ENCODE data around the gene XCL2. TPM values are rescaled to one million over a fixed set of nuclear protein-coding genes. Genes with fewer than 3 reads are reported as not detected.

XCL2 gene
- total RNA-seq, 1 donor from 2014 or later: not detected

DNA sequence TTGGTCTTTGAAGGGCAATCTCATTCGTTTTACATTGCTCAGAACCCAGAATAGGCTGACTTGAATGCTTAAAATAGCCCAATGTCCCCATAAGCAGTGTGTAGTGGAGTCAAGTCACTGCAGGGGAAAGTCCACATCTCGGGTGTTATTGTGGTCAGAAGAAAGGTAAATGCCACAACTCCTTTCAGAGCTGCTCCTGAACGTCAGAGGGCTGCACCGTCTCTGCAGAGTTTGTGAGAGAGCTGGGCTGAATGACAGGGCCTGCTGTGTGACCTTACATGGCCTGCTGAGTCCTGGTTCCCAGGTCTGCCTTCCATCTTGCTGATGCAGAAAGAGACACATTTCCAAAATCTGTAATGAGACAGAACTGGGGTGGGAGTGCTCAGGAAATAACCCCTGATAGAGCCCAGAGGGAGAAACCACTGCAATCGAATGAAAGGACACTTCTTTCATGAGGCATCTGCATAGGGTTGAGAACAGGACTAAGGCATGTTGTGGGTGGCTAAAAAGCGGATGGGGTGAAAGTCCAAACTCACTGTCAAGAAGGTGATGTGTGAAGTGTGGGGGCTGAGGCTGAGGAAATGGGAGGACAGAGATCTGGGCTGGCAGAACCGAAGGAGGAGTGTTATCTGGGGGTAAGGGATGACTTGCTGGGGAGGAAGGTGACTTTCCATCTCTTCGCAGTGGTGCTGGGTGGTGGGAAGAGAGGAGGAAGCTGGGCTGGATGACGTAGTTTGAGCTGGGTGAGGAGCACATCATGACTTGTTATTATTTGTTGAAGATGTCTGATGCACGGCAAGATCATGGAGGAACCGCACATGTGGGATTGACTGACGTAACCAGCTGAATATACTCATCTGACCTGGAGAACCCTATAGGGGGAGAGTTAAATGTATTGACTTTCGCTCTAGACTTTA lies 33.7 kb downstream of the XCL2 start:
- no peak for DNase-seq (ENCODE audit: low spot score, unreplicated experiment)
- TF ChIP-seq, protein P1, sequence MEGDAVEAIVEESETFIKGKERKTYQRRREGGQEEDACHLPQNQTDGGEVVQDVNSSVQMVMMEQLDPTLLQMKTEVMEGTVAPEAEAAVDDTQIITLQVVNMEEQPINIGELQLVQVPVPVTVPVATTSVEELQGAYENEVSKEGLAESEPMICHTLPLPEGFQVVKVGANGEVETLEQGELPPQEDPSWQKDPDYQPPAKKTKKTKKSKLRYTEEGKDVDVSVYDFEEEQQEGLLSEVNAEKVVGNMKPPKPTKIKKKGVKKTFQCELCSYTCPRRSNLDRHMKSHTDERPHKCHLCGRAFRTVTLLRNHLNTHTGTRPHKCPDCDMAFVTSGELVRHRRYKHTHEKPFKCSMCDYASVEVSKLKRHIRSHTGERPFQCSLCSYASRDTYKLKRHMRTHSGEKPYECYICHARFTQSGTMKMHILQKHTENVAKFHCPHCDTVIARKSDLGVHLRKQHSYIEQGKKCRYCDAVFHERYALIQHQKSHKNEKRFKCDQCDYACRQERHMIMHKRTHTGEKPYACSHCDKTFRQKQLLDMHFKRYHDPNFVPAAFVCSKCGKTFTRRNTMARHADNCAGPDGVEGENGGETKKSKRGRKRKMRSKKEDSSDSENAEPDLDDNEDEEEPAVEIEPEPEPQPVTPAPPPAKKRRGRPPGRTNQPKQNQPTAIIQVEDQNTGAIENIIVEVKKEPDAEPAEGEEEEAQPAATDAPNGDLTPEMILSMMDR (IDR thresholded peaks at IDR 0.05; ENCODE audit: unreplicated experiment): no peak

DNA sequence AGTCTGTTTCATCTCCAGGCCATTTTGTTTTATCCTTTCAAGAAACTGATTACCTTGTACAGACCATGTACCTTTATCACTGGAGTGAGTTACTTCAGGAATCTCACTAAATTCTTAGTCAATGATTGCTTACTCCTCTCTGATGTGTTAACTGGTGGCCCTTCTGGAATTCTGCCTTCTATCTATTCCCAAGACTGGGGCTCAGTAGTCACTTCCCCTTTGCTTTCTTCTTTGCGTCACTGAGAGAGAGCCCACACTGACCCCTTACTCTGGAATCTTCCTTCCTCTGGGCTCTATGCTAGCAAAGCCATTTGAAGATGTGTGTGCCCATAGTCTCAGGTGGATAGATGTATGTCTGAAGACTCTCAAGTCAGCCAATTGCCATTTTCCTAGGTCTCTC lies 34.6 kb downstream of the XCL2 start:
- TF ChIP-seq, protein P1 (IDR thresholded peaks at IDR 0.05; ENCODE audit: unreplicated experiment): no peak
- Mint-ChIP-seq H3K9me3 (ENCODE audit: low read depth) (no peaks in the 10 kb centered on the region), H3K4me3 (ENCODE audit: low read depth) (no peak overlapping the region), H3K27ac (no peak overlapping the region), H3K36me3 (ENCODE audit: insufficient read depth) (no peaks in the 10 kb centered on the region), H3K4me1 (ENCODE audit: low read depth) (peaks cover 5% of the 10 kb centered on the region), H3K27me3 (no peaks in the 10 kb centered on the region)
- DNase-seq (ENCODE audit: low spot score, unreplicated experiment): no peak

More for the DNA sequence above, 33.7 kb downstream of the XCL2 start:
- no peaks in the 10 kb centered on the region for H3K27me3 Mint-ChIP-seq
- H3K27ac Mint-ChIP-seq: no peak overlapping the region
- no peak overlapping the region for H3K4me3 Mint-ChIP-seq (ENCODE audit: low read depth)
- H3K9me3 Mint-ChIP-seq (ENCODE audit: low read depth): no peaks in the 10 kb centered on the region
- H3K4me1 Mint-ChIP-seq (ENCODE audit: low read depth): peaks cover 5% of the 10 kb centered on the region
- no peaks in the 10 kb centered on the region for H3K36me3 Mint-ChIP-seq (ENCODE audit: insufficient read depth)

DNA sequence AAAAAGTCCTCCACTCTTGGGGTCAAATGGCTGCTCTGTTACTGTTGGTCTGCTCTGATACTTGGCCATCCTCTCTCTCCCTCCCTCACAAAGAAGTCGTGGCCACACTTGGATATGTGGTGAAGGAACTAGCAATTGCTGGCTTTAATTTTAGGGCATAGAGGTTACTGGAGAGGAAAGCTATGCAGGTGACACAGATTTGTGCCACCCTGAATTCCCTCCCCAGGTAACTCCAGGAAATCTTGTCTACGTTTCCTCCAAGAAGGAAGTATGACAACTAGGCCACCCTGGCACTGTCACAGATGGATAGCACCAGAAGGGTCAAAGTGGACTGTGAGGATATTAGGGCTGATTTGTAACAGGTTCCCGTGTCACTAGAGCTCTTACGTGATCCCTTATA lies 36.0 kb downstream of the XCL2 start:
- TF ChIP-seq, protein P1 (IDR thresholded peaks at IDR 0.05; ENCODE audit: unreplicated experiment): no peak
- Mint-ChIP-seq H3K27ac (no peak overlapping the region), H3K4me1 (ENCODE audit: low read depth) (peaks cover 4% of the 10 kb centered on the region), H3K4me3 (ENCODE audit: low read depth) (no peak overlapping the region), H3K27me3 (no peaks in the 10 kb centered on the region), H3K36me3 (ENCODE audit: insufficient read depth) (no peaks in the 10 kb centered on the region), H3K9me3 (ENCODE audit: low read depth) (no peaks in the 10 kb centered on the region)
- DNase-seq (ENCODE audit: low spot score, unreplicated experiment): no peak

DNA sequence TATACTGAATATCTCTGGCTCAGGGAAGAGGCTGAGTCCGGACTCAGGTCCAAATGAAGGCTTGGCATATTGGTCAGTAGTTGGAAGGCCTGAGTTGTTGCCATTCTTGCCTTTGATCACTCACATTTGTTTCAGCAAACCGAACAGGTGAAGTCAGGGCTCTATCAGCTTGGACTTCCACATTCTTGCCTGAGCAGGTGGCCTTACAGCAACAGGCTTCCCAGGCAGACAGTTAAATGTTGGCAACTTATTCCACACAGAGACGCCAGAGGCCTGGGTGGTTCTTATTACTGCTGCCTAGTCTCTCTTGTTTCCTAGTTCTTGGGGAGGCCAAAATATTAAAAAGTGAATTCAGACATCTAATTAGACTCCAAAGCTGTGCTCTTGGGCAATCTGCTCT lies 36.6 kb downstream of the XCL2 start:
- TF ChIP-seq, protein P1 (IDR thresholded peaks at IDR 0.05; ENCODE audit: unreplicated experiment): no peak
- peaks cover 4% of the 10 kb centered on the region for H3K4me1 Mint-ChIP-seq (ENCODE audit: low read depth)
- H3K9me3 Mint-ChIP-seq (ENCODE audit: low read depth): no peaks in the 10 kb centered on the region
- no peak overlapping the region for H3K4me3 Mint-ChIP-seq (ENCODE audit: low read depth)
- DNase-seq (ENCODE audit: low spot score, unreplicated experiment): no peak
- H3K27me3 Mint-ChIP-seq: no peaks in the 10 kb centered on the region
- H3K36me3 Mint-ChIP-seq (ENCODE audit: insufficient read depth): no peaks in the 10 kb centered on the region
- no peak overlapping the region for H3K27ac Mint-ChIP-seq

DNA sequence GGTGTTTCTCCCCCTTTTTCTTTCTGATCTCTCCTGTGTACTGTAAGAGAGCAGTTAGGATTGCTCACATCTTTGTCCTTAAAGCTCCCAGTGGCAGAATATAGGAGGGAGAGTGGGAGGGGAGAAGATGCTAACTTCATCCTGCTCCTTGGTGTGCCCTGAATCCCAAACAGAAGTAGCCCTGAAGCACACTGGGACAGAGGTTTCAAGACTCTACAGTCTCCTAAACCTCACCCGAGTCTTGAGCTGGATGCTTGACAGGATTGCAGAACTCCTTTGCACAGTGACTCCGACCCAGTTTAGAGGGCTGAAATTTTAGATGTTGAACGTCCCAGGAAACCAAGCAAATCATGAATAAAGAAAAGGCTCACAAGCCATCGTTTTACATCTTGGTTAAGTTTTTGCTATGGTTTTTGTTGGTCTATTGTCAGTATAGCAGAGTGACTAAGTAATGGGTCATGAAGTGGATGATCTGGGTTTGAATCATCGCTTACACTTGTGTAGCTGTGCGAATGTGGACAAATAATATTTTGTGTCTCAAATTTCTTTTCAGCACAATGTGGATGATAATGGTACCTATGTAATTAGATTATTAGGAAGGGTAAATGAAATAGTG lies 37.5 kb downstream of the XCL2 start:
- Mint-ChIP-seq H3K27me3 (no peaks in the 10 kb centered on the region), H3K4me1 (ENCODE audit: low read depth) (peaks cover 8% of the 10 kb centered on the region), H3K9me3 (ENCODE audit: low read depth) (peaks cover 4% of the 10 kb centered on the region), H3K27ac (no peak overlapping the region), H3K4me3 (ENCODE audit: low read depth) (no peak overlapping the region), H3K36me3 (ENCODE audit: insufficient read depth) (no peaks in the 10 kb centered on the region)
- TF ChIP-seq, protein P1 (IDR thresholded peaks at IDR 0.05; ENCODE audit: unreplicated experiment): no peak
- DNase-seq (ENCODE audit: low spot score, unreplicated experiment): no peak

Data from progenitor cell of endocrine pancreas (in vitro differentiated cells).